HG03097 (cell line): Measurements from ENCODE around the gene MACROD1.

Experiments
- ATAC-seq: cut with Tn5 transposase; IDR thresholded peaks from one replicate; pipeline ENCODE4 v1.9.1; 2021; ENCODE audit not compliant: unreplicated experiment, low FRiP score

MACROD1 gene

GRCh38 chr11:64153812-64154211 lies 12.1 kb downstream of the MACROD1 start:
- no peak for ATAC-seq

GRCh38 chr11:64152841-64153691 lies 12.8 kb downstream of the MACROD1 start:
- no peak for ATAC-seq

- no peak for ATAC-seq
Observed at GRCh38 chr11:64151337-64151736, 14.6 kb downstream of the MACROD1 start.

- no peak for ATAC-seq
Observed at GRCh38 chr11:64150481-64151239, 15.3 kb downstream of the MACROD1 start.

- no peak for ATAC-seq
Observed at GRCh38 chr11:64150051-64150450, 15.9 kb downstream of the MACROD1 start.

GRCh38 chr11:64148917-64149617 lies 16.8 kb downstream of the MACROD1 start:
- ATAC-seq = no peak

- ATAC-seq = no peak
Observed at GRCh38 chr11:64148226-64148916, 17.5 kb downstream of the MACROD1 start.

GRCh38 chr11:64146036-64146955 lies 19.6 kb downstream of the MACROD1 start:
- ATAC-seq = no peak

- ATAC-seq = no peak
Observed at GRCh38 chr11:64144587-64145472, 21.1 kb downstream of the MACROD1 start.

- ATAC-seq = no peak
Observed at GRCh38 chr11:64141081-64141783, 24.7 kb downstream of the MACROD1 start.

GRCh38 chr11:64140082-64140481 lies 25.8 kb downstream of the MACROD1 start:
- no peak for ATAC-seq

GRCh38 chr11:64139049-64139448 lies 26.9 kb downstream of the MACROD1 start:
- no peak for ATAC-seq

- ATAC-seq = no peak
Observed at GRCh38 chr11:64138398-64138797, 27.5 kb downstream of the MACROD1 start.

GRCh38 chr11:64136765-64137441 lies 29.0 kb downstream of the MACROD1 start:
- ATAC-seq = no peak

- no peak for ATAC-seq
Observed at GRCh38 chr11:64135711-64136110, 30.2 kb downstream of the MACROD1 start.

GRCh38 chr11:64134963-64135362 lies 30.9 kb downstream of the MACROD1 start:
- no peak for ATAC-seq

- ATAC-seq = no peak
Observed at GRCh38 chr11:64132982-64133705, 32.8 kb downstream of the MACROD1 start.
